ENCODE results near the gene MAFF. TPM values are rescaled to one million over a fixed set of nuclear protein-coding genes. Genes with fewer than 3 reads are reported as not detected.
"Not testable (repeated sequence)": the region's sequence is repeated elsewhere in the genome, so short reads cannot be mapped to it uniquely, and the experiment has no call there.

MAFF gene
- polyA plus RNA-seq, 4 donors = 2.5 to 4.9 (median 3.1) TPM

- no peak for DNase-seq (ENCODE audit: low read depth in 4 of 4, low spot score in 3 of 4)
These were observed 24.8 kb upstream of the MAFF start for GRCh38 chr22:38177044-38177443.

- DNase-seq (ENCODE audit: low read depth in 4 of 4, low spot score in 3 of 4) = not testable (repeated sequence)
These were observed 24.2 kb upstream of the MAFF start for GRCh38 chr22:38177571-38177925.

- DNase-seq (ENCODE audit: low read depth in 4 of 4, low spot score in 3 of 4) = no peak
These were observed 23.7 kb upstream of the MAFF start for GRCh38 chr22:38177926-38178604.

GRCh38 chr22:38178605-38178937, 23.2 kb upstream of the MAFF start:
- DNase-seq (ENCODE audit: low read depth in 4 of 4, low spot score in 3 of 4) = not testable (repeated sequence)

GRCh38 chr22:38180841-38181452, 20.8 kb upstream of the MAFF start:
- no peak for DNase-seq (ENCODE audit: low read depth in 4 of 4, low spot score in 3 of 4)

GRCh38 chr22:38181453-38182200, 20.2 kb upstream of the MAFF start, which contains the start of gene PLA2G6:
PLA2G6 (minus strand) TSS chr22:38181830; CDS start chr22:38169426, 12,404 bp downstream.
- peak; percentile 96 to 98 (median 96) for DNase-seq (ENCODE audit: low read depth in 4 of 4, low spot score in 3 of 4)

- no peak for DNase-seq (ENCODE audit: low read depth in 4 of 4, low spot score in 3 of 4)
These were observed 17.0 kb upstream of the MAFF start for GRCh38 chr22:38184788-38185187.

GRCh38 chr22:38186429-38186828, 15.4 kb upstream of the MAFF start:
- DNase-seq (ENCODE audit: low read depth in 4 of 4, low spot score in 3 of 4) = no peak

GRCh38 chr22:38187413-38188212, 14.2 kb upstream of the MAFF start:
- DNase-seq (ENCODE audit: low read depth in 4 of 4, low spot score in 3 of 4) = no peak

GRCh38 chr22:38189104-38189503, 12.7 kb upstream of the MAFF start:
- DNase-seq (ENCODE audit: low read depth in 4 of 4, low spot score in 3 of 4) = no peak

- DNase-seq (ENCODE audit: low read depth in 4 of 4, low spot score in 3 of 4) = no peak
These were observed 11.2 kb upstream of the MAFF start for GRCh38 chr22:38190581-38190980.

GRCh38 chr22:38191055-38191454, 10.7 kb upstream of the MAFF start:
- no peak for DNase-seq (ENCODE audit: low read depth in 4 of 4, low spot score in 3 of 4)

GRCh38 chr22:38191731-38192474, 9.9 kb upstream of the MAFF start:
- no peak for DNase-seq (ENCODE audit: low read depth in 4 of 4, low spot score in 3 of 4)

GRCh38 chr22:38192475-38192863, 9.3 kb upstream of the MAFF start:
- no peak for DNase-seq (ENCODE audit: low read depth in 4 of 4, low spot score in 3 of 4)

- no peak for DNase-seq (ENCODE audit: low read depth in 4 of 4, low spot score in 3 of 4)
These were observed 8.2 kb upstream of the MAFF start for GRCh38 chr22:38193580-38193979.

GRCh38 chr22:38196791-38197419, 4.9 kb upstream of the MAFF start:
- no peak for DNase-seq (ENCODE audit: low read depth in 4 of 4, low spot score in 3 of 4)

GRCh38 chr22:38199826-38200559, 1.8 kb upstream of the MAFF start:
- no peak for DNase-seq (ENCODE audit: low read depth in 4 of 4, low spot score in 3 of 4)

GRCh38 chr22:38201371-38201710, 453 bp upstream of the MAFF start:
- no peak for DNase-seq (ENCODE audit: low read depth in 4 of 4, low spot score in 3 of 4)

GRCh38 chr22:38202437-38203089, 769 bp downstream of the MAFF start:
- DNase-seq (ENCODE audit: low read depth in 4 of 4, low spot score in 3 of 4) = peak in 2 of 4 donors; percentile 47 to 57
